ENCODE results near the gene TBPL2. TPM values are rescaled to one million over a fixed set of nuclear protein-coding genes. Genes with fewer than 3 reads are reported as not detected.

Gene TBPL2
- total and polyA plus RNA-seq, 2 of the 13 experiments (the other 11 are each of a cell fraction or from before 2014, with no cell fraction given): not detected

DNA sequence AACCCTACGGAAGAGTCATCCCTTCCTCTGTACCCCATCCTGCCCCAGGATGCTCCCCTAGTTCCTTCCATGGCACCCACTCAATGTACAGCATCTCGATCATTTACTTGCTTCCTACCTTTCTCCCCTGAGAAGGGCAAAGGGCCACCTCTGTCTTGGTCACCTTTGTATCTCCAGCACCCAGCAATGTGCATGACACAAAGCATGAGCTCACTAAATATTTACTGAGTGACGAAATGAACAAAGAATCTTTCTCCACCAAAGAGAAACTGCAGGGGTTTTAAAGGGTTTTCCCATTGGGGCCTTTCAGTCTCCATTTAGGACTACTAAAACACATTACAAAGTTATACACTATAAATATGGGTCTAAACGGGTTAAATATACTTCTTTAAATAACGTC lies 59.4 kb downstream of the TBPL2 start:
- peak; percentile 86 for ATAC-seq
- no peak overlapping the region for H3K9ac ChIP-seq (ENCODE audit: insufficient read depth, low read depth, low read length)
- WGBS (ENCODE audit: low lambda C conversion rate): 42% methylated on average over 5 of the region's 5 CpGs
- BruUV-seq (replicated peaks): no TSS peak
- DNase-seq (ENCODE audit: low spot score): peak; percentile 68
- in situ Hi-C loops (cut with HindIII; ENCODE audit: extremely low pct_ligation_motif_present, low pct_unique_long_range_greater_than_20kb) (no loop called here), intact Hi-C loops (cut with micrococcal nuclease; ENCODE audit: unreplicated experiment) (no loop called here)
- H3K9me3 ChIP-seq (ENCODE audit: low read length): no peaks in the 10 kb centered on the region
- H3K4me2 ChIP-seq (ENCODE audit: low read depth, low read length): 0 out of 2 replicates have a peak overlapping the region, but pooled peaks have one; percentile 30
- peaks cover 14% of the 10 kb centered on the region for H3K4me1 ChIP-seq (ENCODE audit: insufficient read depth, low read length)
- ChIA-PET CTCF (ENCODE audit: low intra/inter-chr PET ratio, low total read pairs) (no interaction called here), POLR2A (no interaction called here)
- no peak overlapping the region for H2AFZ ChIP-seq (ENCODE audit: low read length)
- no peaks in the 10 kb centered on the region for H4K20me1 ChIP-seq (ENCODE audit: insufficient read depth, low read length)
- H3K36me3 ChIP-seq (replicated peaks in 1 of 2; ENCODE audit: control insufficient read depth in 1 of 2, insufficient read depth in 2 of 2, low read length in 2 of 2): peaks cover 10 to 46% of the 10 kb centered on the region in 2 experiments
- H3K79me2 ChIP-seq (ENCODE audit: insufficient read depth, low read length): no peaks in the 10 kb centered on the region
- peak; percentile 57 for FAIRE-seq
- H3K27me3 ChIP-seq (ENCODE audit: control insufficient read depth in 1 of 2, insufficient read depth in 2 of 2, low read length in 2 of 2): no peaks in the 10 kb centered on the region
- H3K27ac ChIP-seq (ENCODE audit: extremely low read length, insufficient read depth, low read length): no peak overlapping the region
- H3K4me3 ChIP-seq (replicated peaks in 1 of 3; ENCODE audit: insufficient read depth in 1 of 3, low read depth in 2 of 3, low read length in 3 of 3): no peak overlapping the region
- TF ChIP-seq ZNF773 (CRISPR knock-in tag; IDR thresholded peaks at IDR 0.05; ENCODE audit: borderline replicate concordance) (no peak), NONO (IDR thresholded peaks at IDR 0.05) (no peak), NONO (CRISPR knock-in tag; conservative IDR thresholded peaks at IDR 0.05) (no peak), CREM (IDR thresholded peaks at IDR 0.05) (peak; percentile 40; the same call in 1 of the 2 replicates), CREM (CRISPR knock-in tag; IDR thresholded peaks at IDR 0.05) (no peak), ZSCAN9 (CRISPR knock-in tag; IDR thresholded peaks at IDR 0.05; ENCODE audit: borderline replicate concordance) (no peak), ZNF879 (CRISPR knock-in tag; IDR thresholded peaks at IDR 0.05) (no peak), FOXA3 (CRISPR knock-in tag; IDR thresholded peaks at IDR 0.05) (peak; percentile 50), SOX6 (IDR thresholded peaks at IDR 0.05) (no peak), SOX6 (CRISPR knock-in tag; IDR thresholded peaks at IDR 0.05) (peak; percentile 50; the same call in 1 of the 2 replicates), HNF4A (CRISPR knock-in tag; IDR thresholded peaks at IDR 0.05) (peak; percentile 42; the same call in 1 of the 2 replicates), SOX13 (IDR thresholded peaks at IDR 0.05) (no peak), SOX13 (CRISPR knock-in tag; conservative IDR thresholded peaks at IDR 0.05 in 1 of 2, IDR thresholded peaks at IDR 0.05 in 1 of 2) (peak in 1 of 2 experiments; percentile 63; a peak in 2 of 4 replicates), TEAD3 (CRISPR knock-in tag; optimal IDR thresholded peaks at IDR 0.05; ENCODE audit: borderline replicate concordance) (peak; percentile 45), SAP130 (CRISPR knock-in tag; IDR thresholded peaks at IDR 0.05; ENCODE audit: low read depth) (peak; percentile 53), ZFX (CRISPR knock-in tag; IDR thresholded peaks at IDR 0.05; ENCODE audit: low read depth) (no peak)
- TF ChIP-seq, protein P1, sequence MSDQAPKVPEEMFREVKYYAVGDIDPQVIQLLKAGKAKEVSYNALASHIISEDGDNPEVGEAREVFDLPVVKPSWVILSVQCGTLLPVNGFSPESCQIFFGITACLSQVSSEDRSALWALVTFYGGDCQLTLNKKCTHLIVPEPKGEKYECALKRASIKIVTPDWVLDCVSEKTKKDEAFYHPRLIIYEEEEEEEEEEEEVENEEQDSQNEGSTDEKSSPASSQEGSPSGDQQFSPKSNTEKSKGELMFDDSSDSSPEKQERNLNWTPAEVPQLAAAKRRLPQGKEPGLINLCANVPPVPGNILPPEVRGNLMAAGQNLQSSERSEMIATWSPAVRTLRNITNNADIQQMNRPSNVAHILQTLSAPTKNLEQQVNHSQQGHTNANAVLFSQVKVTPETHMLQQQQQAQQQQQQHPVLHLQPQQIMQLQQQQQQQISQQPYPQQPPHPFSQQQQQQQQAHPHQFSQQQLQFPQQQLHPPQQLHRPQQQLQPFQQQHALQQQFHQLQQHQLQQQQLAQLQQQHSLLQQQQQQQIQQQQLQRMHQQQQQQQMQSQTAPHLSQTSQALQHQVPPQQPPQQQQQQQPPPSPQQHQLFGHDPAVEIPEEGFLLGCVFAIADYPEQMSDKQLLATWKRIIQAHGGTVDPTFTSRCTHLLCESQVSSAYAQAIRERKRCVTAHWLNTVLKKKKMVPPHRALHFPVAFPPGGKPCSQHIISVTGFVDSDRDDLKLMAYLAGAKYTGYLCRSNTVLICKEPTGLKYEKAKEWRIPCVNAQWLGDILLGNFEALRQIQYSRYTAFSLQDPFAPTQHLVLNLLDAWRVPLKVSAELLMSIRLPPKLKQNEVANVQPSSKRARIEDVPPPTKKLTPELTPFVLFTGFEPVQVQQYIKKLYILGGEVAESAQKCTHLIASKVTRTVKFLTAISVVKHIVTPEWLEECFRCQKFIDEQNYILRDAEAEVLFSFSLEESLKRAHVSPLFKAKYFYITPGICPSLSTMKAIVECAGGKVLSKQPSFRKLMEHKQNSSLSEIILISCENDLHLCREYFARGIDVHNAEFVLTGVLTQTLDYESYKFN (CRISPR knock-in tag; conservative IDR thresholded peaks at IDR 0.05): peak; percentile 53
- TF ChIP-seq, protein P2, sequence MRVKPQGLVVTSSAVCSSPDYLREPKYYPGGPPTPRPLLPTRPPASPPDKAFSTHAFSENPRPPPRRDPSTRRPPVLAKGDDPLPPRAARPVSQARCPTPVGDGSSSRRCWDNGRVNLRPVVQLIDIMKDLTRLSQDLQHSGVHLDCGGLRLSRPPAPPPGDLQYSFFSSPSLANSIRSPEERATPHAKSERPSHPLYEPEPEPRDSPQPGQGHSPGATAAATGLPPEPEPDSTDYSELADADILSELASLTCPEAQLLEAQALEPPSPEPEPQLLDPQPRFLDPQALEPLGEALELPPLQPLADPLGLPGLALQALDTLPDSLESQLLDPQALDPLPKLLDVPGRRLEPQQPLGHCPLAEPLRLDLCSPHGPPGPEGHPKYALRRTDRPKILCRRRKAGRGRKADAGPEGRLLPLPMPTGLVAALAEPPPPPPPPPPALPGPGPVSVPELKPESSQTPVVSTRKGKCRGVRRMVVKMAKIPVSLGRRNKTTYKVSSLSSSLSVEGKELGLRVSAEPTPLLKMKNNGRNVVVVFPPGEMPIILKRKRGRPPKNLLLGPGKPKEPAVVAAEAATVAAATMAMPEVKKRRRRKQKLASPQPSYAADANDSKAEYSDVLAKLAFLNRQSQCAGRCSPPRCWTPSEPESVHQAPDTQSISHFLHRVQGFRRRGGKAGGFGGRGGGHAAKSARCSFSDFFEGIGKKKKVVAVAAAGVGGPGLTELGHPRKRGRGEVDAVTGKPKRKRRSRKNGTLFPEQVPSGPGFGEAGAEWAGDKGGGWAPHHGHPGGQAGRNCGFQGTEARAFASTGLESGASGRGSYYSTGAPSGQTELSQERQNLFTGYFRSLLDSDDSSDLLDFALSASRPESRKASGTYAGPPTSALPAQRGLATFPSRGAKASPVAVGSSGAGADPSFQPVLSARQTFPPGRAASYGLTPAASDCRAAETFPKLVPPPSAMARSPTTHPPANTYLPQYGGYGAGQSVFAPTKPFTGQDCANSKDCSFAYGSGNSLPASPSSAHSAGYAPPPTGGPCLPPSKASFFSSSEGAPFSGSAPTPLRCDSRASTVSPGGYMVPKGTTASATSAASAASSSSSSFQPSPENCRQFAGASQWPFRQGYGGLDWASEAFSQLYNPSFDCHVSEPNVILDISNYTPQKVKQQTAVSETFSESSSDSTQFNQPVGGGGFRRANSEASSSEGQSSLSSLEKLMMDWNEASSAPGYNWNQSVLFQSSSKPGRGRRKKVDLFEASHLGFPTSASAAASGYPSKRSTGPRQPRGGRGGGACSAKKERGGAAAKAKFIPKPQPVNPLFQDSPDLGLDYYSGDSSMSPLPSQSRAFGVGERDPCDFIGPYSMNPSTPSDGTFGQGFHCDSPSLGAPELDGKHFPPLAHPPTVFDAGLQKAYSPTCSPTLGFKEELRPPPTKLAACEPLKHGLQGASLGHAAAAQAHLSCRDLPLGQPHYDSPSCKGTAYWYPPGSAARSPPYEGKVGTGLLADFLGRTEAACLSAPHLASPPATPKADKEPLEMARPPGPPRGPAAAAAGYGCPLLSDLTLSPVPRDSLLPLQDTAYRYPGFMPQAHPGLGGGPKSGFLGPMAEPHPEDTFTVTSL (CRISPR knock-in tag; IDR thresholded peaks at IDR 0.05; ENCODE audit: borderline replicate concordance): peak; percentile 38; the same call in 1 of the 2 replicates

All from HepG2 (cell line).